ENCODE results near the gene PDILT. TPM values are rescaled to one million over a fixed set of nuclear protein-coding genes. Genes with fewer than 3 reads are reported as not detected.
"Not testable (repeated sequence)": the region's sequence is repeated elsewhere in the genome, so short reads cannot be mapped to it uniquely, and the experiment has no call there.

The PDILT gene
- total RNA-seq, 1 experiment from 2014 or later = not detected

- no peaks in the 10 kb centered on the region for H3K9me3 ChIP-seq (ENCODE audit: low read length)
- intact Hi-C loops (cut with micrococcal nuclease) = no loop called here
- H3K4me2 ChIP-seq (ENCODE audit: low read length) = no peak overlapping the region
- no peak for DNase-seq
- BruUV-seq (replicated peaks) = no TSS peak
- CTCF ChIA-PET = no interaction called here
- H2AFZ ChIP-seq (ENCODE audit: low read length) = no peak overlapping the region
- no peaks in the 10 kb centered on the region for H3K36me3 ChIP-seq (ENCODE audit: low read depth, low read length)
- H3K79me2 ChIP-seq (ENCODE audit: low read length) = no peaks in the 10 kb centered on the region
- H3F3A ChIP-seq (ENCODE audit: low read length, unreplicated experiment) = no peaks in the 10 kb centered on the region
- no peaks in the 10 kb centered on the region for H3K9me2 ChIP-seq (replicated peaks; ENCODE audit: low read length)
- no peaks in the 10 kb centered on the region for H4K20me1 ChIP-seq (ENCODE audit: low read length)
- no peak overlapping the region for H3K27ac ChIP-seq (ENCODE audit: low read length)
- no peak overlapping the region for H3K4me3 ChIP-seq (ENCODE audit: low read length)
- no peaks in the 10 kb centered on the region for H3K4me1 ChIP-seq (ENCODE audit: insufficient read depth, low read length)
- POLR2A ChIA-PET (ENCODE audit: unreplicated experiment) = no interaction called here
- no peak overlapping the region for H3K9ac ChIP-seq (ENCODE audit: low read length)
- no peaks in the 10 kb centered on the region for H3K27me3 ChIP-seq (ENCODE audit: low read length)
- ATAC-seq = no peak
- TF ChIP-seq CTCF (conservative IDR thresholded peaks at IDR 0.05; ENCODE audit: low read depth, low read length) (no peak), EZH2phosphoT487 (IDR thresholded peaks at IDR 0.05; ENCODE audit: borderline replicate concordance, low read length) (no peak), EZH2 (IDR thresholded peaks at IDR 0.05; ENCODE audit: low read length, unreplicated experiment) (no peak)
Observed at GRCh38 chr16:20424129-20424866, 19.8 kb upstream of the PDILT start.

GRCh38 chr16:20423772-20424128 is 19.2 kb upstream of the PDILT start:
- POLR2A ChIA-PET (ENCODE audit: unreplicated experiment) = not testable (repeated sequence)

GRCh38 chr16:20421748-20422147 is 17.2 kb upstream of the PDILT start:
- H4K20me1 ChIP-seq (ENCODE audit: low read length); DNase-seq; POLR2A ChIA-PET (ENCODE audit: unreplicated experiment); H3K9me3 ChIP-seq (ENCODE audit: low read length); H3K27me3 ChIP-seq (ENCODE audit: low read length); ATAC-seq; H3F3A ChIP-seq (ENCODE audit: low read length, unreplicated experiment); H3K4me3 ChIP-seq (ENCODE audit: low read length); H3K9ac ChIP-seq (ENCODE audit: low read length); H3K9me2 ChIP-seq (replicated peaks; ENCODE audit: low read length); BruUV-seq (replicated peaks); H3K79me2 ChIP-seq (ENCODE audit: low read length); H3K4me2 ChIP-seq (ENCODE audit: low read length); H3K36me3 ChIP-seq (ENCODE audit: low read depth, low read length); H3K4me1 ChIP-seq (ENCODE audit: insufficient read depth, low read length); H2AFZ ChIP-seq (ENCODE audit: low read length); H3K27ac ChIP-seq (ENCODE audit: low read length); CTCF ChIA-PET; intact Hi-C loops (cut with micrococcal nuclease): not testable (repeated sequence)

More at GRCh38 chr16:20423772-20424128, 19.2 kb upstream of the PDILT start:
- H4K20me1 ChIP-seq (ENCODE audit: low read length); CTCF ChIA-PET; intact Hi-C loops (cut with micrococcal nuclease); H3K9ac ChIP-seq (ENCODE audit: low read length); H3K36me3 ChIP-seq (ENCODE audit: low read depth, low read length); H3F3A ChIP-seq (ENCODE audit: low read length, unreplicated experiment); ATAC-seq; H3K9me2 ChIP-seq (replicated peaks; ENCODE audit: low read length); H3K9me3 ChIP-seq (ENCODE audit: low read length); H3K27me3 ChIP-seq (ENCODE audit: low read length); H3K4me3 ChIP-seq (ENCODE audit: low read length); H3K79me2 ChIP-seq (ENCODE audit: low read length); H3K4me1 ChIP-seq (ENCODE audit: insufficient read depth, low read length); H3K27ac ChIP-seq (ENCODE audit: low read length); DNase-seq; BruUV-seq (replicated peaks); H3K4me2 ChIP-seq (ENCODE audit: low read length); H2AFZ ChIP-seq (ENCODE audit: low read length): not testable (repeated sequence)

- H3K9me2 ChIP-seq (replicated peaks; ENCODE audit: low read length); H3K4me3 ChIP-seq (ENCODE audit: low read length); POLR2A ChIA-PET (ENCODE audit: unreplicated experiment); H3K27ac ChIP-seq (ENCODE audit: low read length); CTCF ChIA-PET; H3F3A ChIP-seq (ENCODE audit: low read length, unreplicated experiment); BruUV-seq (replicated peaks); H3K79me2 ChIP-seq (ENCODE audit: low read length); H4K20me1 ChIP-seq (ENCODE audit: low read length); intact Hi-C loops (cut with micrococcal nuclease); H3K9me3 ChIP-seq (ENCODE audit: low read length); ATAC-seq; H3K36me3 ChIP-seq (ENCODE audit: low read depth, low read length); H2AFZ ChIP-seq (ENCODE audit: low read length); H3K9ac ChIP-seq (ENCODE audit: low read length); H3K4me2 ChIP-seq (ENCODE audit: low read length); DNase-seq; H3K27me3 ChIP-seq (ENCODE audit: low read length); H3K4me1 ChIP-seq (ENCODE audit: insufficient read depth, low read length): not testable (repeated sequence)
Observed at GRCh38 chr16:20419093-20419492, 14.6 kb upstream of the PDILT start.
